Keratinocyte (primary cell): ENCODE results near the gene MDN1. TPM values are rescaled to one million over a fixed set of nuclear protein-coding genes. Genes with fewer than 3 reads are reported as not detected.

Source experiments
- DNase-seq: peaks from one replicate; pipeline ENCODE4 v3.0.0-alpha.2; 2011; ENCODE audit warnings: low read depth, missing footprints, low spot score
- FAIRE-seq: peaks from 2 replicates; lab custom pipeline; 2011; peaks lifted over from hg19 to GRCh38; lab: Jason Lieb, UNC
- H2AFZ ChIP-seq: 2 replicates; pipeline ENCODE4 v1.6.0; 2012; ENCODE audit warnings: low read length, control low read depth, inconsistent platforms; ENCODE audit not compliant: control insufficient read depth
- H3K27ac ChIP-seq: 2 replicates; pipeline ENCODE4 v1.5.1; 2011; ENCODE audit warnings: low read length; ENCODE audit not compliant: control insufficient read depth, insufficient read depth
- H3K27me3 ChIP-seq: 3 replicates; pipeline ENCODE4 v1.6.0; 2011; ENCODE audit warnings: low read length; ENCODE audit not compliant: control insufficient read depth, insufficient read depth; ENCODE audit errors: extremely low read depth
- H3K36me3 ChIP-seq, 2 experiments: 2 replicates in 1 of 2; 3 replicates in 1 of 2; pipeline ENCODE4 v1.5.1; 2011; ENCODE audit warnings: low read length in 2 of 2, mild to moderate bottlenecking in 1 of 2; ENCODE audit not compliant: control insufficient read depth in 2 of 2, insufficient read depth in 2 of 2; ENCODE audit errors: extremely low read depth in 1 of 2
- H3K4me1 ChIP-seq: 3 replicates; pipeline ENCODE4 v1.5.1; 2011; ENCODE audit warnings: low read length; ENCODE audit not compliant: control insufficient read depth, insufficient read depth; ENCODE audit errors: extremely low read depth
- H3K4me2 ChIP-seq: 3 replicates; pipeline ENCODE4 v1.6.0; 2011; ENCODE audit warnings: low read depth, low read length; ENCODE audit not compliant: control insufficient read depth, insufficient read depth; ENCODE audit errors: extremely low read depth
- H3K4me3 ChIP-seq, 3 experiments: fragments of 200-600 bp in 1 of 3; sonication (generic) in 1 of 3; 2 replicates in 2 of 3; 3 replicates in 1 of 3; pipeline ENCODE4 v1.5.1; 2011 to 2016; ENCODE audit warnings: low read length in 3 of 3, mild to moderate bottlenecking in 3 of 3, control low read depth in 2 of 3, inconsistent platforms in 1 of 3, low read depth in 1 of 3, mixed read lengths in 1 of 3, mixed run types in 1 of 3, moderate library complexity in 1 of 3; ENCODE audit not compliant: control insufficient read depth in 2 of 3, insufficient read depth in 2 of 3; ENCODE audit errors: extremely low read depth in 1 of 3
- H3K79me2 ChIP-seq: 2 replicates; pipeline ENCODE4 v1.6.0; 2012; ENCODE audit warnings: low read length; ENCODE audit not compliant: control insufficient read depth, insufficient read depth
- H3K9ac ChIP-seq: 3 replicates; pipeline ENCODE4 v1.6.0; 2011; ENCODE audit warnings: low read length; ENCODE audit not compliant: control insufficient read depth, insufficient read depth; ENCODE audit errors: extremely low read depth
- H3K9me1 ChIP-seq: 3 replicates; pipeline ENCODE4 v1.6.0; 2011; ENCODE audit warnings: low read length; ENCODE audit not compliant: control insufficient read depth, insufficient read depth; ENCODE audit errors: extremely low read depth
- H3K9me3 ChIP-seq: 2 replicates; pipeline ENCODE4 v1.5.1; 2012; ENCODE audit warnings: low read depth, low read length; ENCODE audit not compliant: control insufficient read depth
- H4K20me1 ChIP-seq: 3 replicates; pipeline ENCODE4 v1.6.0; 2011; ENCODE audit warnings: low read length; ENCODE audit not compliant: control insufficient read depth, insufficient read depth; ENCODE audit errors: extremely low read depth
- EZH2 ChIP-seq: IDR thresholded peaks from one replicate; pipeline ENCODE4 v1.6.1; 2012; ENCODE audit warnings: inconsistent platforms, mild to moderate bottlenecking, low read length, moderate library complexity
- dilution Hi-C: fragments of 300-500 bp; cut with MboI; formaldehyde crosslinking; loops from one replicate; pipeline ENCODE4 v1.7.0; 2020; ENCODE audit warnings: low sequenced_read_pairs; ENCODE audit not compliant: extremely low pct_ligation_motif_present
- polyA plus RNA-seq, 5 experiments: library from polyadenylated mRNA; depleted of rRNA in 3 of 5; stranded (reverse) in 3 of 5; stranded (forward) in 1 of 5; unstranded in 1 of 5; fragments of >200 nt; gene quantifications; 1 replicate in 1 of 5; 2 replicates in 3 of 5; 3 replicates in 1 of 5; pipeline versions ENCODE4 v1.2.1 to v1.2.3, GENCODE V29; 2011 to 2012; ENCODE audit warnings: missing spikeins in 2 of 5, low read depth in 1 of 5, low replicate concordance in 1 of 5
- TF ChIP-seq, protein P1 (sequence below), 3 experiments: IDR thresholded peaks in 1 of 3; conservative IDR thresholded peaks in 1 of 3; optimal IDR thresholded peaks in 1 of 3; 2 replicates in 2 of 3; 3 replicates in 1 of 3; pipeline versions ENCODE3 to v1.5.1; 2011; ENCODE audit warnings: low read length in 3 of 3, mild to moderate bottlenecking in 3 of 3, moderate library complexity in 2 of 3, control low read depth in 1 of 3, inconsistent platforms in 1 of 3; ENCODE audit not compliant: insufficient read depth in 2 of 3; ENCODE audit errors: extremely low read depth in 1 of 3

MDN1 gene
- polyA plus RNA-seq, 1 donor (not counting 4 experiments of a cell fraction or from before 2014, with no cell fraction given): 16.0 TPM

DNA sequence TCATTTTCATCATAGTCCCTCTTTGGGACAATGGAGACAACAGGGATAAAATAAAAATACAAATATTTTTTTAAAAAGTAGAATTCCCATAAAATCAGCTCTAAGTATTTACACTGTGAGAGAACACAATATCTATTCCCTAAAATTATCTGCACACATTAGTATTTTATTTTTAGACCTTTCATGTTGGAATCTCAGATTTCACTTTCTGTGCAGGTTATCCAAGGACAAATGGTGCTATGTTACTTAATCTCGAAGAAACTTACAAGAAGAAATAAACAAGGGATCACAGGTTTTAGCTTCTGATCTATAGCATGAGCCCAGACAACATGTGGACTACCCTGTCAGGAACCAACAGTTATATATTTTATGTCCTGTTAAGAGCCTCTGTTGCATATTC, 158.0 kb downstream of the MDN1 start:
- Histone ChIP-seq H3K36me3 (peaks cover 15 to 42% of the 10 kb centered on the region in 2 experiments), H2AFZ (no peak overlapping the region), H3K9me1 (no peaks in the 10 kb centered on the region), H3K9ac (no peak overlapping the region), H3K79me2 (no peaks in the 10 kb centered on the region), H4K20me1 (no peaks in the 10 kb centered on the region), H3K4me1 (peaks cover 2% of the 10 kb centered on the region), H3K27me3 (no peaks in the 10 kb centered on the region), H3K4me3 (no peak overlapping the region), H3K27ac (no peak overlapping the region), H3K4me2 (no peak overlapping the region), H3K9me3 (no peaks in the 10 kb centered on the region)
- dilution Hi-C loops: no loop called here
- TF ChIP-seq, protein P1, sequence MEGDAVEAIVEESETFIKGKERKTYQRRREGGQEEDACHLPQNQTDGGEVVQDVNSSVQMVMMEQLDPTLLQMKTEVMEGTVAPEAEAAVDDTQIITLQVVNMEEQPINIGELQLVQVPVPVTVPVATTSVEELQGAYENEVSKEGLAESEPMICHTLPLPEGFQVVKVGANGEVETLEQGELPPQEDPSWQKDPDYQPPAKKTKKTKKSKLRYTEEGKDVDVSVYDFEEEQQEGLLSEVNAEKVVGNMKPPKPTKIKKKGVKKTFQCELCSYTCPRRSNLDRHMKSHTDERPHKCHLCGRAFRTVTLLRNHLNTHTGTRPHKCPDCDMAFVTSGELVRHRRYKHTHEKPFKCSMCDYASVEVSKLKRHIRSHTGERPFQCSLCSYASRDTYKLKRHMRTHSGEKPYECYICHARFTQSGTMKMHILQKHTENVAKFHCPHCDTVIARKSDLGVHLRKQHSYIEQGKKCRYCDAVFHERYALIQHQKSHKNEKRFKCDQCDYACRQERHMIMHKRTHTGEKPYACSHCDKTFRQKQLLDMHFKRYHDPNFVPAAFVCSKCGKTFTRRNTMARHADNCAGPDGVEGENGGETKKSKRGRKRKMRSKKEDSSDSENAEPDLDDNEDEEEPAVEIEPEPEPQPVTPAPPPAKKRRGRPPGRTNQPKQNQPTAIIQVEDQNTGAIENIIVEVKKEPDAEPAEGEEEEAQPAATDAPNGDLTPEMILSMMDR (optimal IDR thresholded peaks at IDR 0.05 in 1 of 3, IDR thresholded peaks at IDR 0.05 in 1 of 3, conservative IDR thresholded peaks at IDR 0.05 in 1 of 3; ENCODE audit: extremely low read depth in 1 of 3, insufficient read depth in 2 of 3, low read length in 3 of 3): no peak
- no peak for TF ChIP-seq EZH2
- DNase-seq (no peak), FAIRE-seq (no peak)

DNA sequence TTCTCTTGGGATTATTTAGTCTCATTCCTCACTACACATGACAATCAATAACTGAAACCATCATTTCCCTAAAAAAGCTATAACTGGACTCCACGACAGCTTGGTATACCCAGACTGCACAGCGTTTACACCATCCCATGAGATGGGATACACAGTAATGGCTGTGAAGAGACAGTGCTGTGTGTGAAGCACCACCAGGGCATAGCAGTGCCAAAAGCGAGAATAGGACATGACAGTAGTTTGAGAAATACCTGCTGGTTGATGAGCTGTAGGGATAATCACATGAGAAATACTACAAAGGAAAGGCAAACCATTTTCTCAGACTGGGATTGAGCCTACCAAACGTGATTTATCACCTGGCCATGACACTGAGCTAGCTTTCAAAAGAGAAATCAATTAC, 158.6 kb downstream of the MDN1 start:
- Histone ChIP-seq H3K79me2 (no peaks in the 10 kb centered on the region), H3K27ac (no peak overlapping the region), H3K4me1 (peaks cover 2% of the 10 kb centered on the region), H2AFZ (no peak overlapping the region), H3K9me3 (no peaks in the 10 kb centered on the region), H3K9ac (no peak overlapping the region), H3K9me1 (no peaks in the 10 kb centered on the region), H3K36me3 (peaks cover 17 to 46% of the 10 kb centered on the region in 2 experiments), H3K4me3 (no peak overlapping the region), H3K4me2 (no peak overlapping the region), H3K27me3 (no peaks in the 10 kb centered on the region), H4K20me1 (no peaks in the 10 kb centered on the region)
- no peak for TF ChIP-seq EZH2
- TF ChIP-seq, protein P1 (optimal IDR thresholded peaks at IDR 0.05 in 1 of 3, IDR thresholded peaks at IDR 0.05 in 1 of 3, conservative IDR thresholded peaks at IDR 0.05 in 1 of 3; ENCODE audit: extremely low read depth in 1 of 3, insufficient read depth in 2 of 3, low read length in 3 of 3): no peak
- no peak for DNase-seq
- no peak for FAIRE-seq
- dilution Hi-C loops: no loop called here
